Activated CD4-positive, CD25-positive, alpha-beta regulatory T cell treated with anti-CD3 and anti-CD28 coated beads, Interleukin-2, amount 50 U/mL, for 72 hours (primary cell): ENCODE results near the gene FGL2.
"Not testable (repeated sequence)": the region's sequence is repeated elsewhere in the genome, so short reads cannot be mapped to it uniquely, and the experiment has no call there.

ENCODE experiments used
- DNase-seq: peaks from one replicate; pipeline ENCODE4 v3.0.0; 2021

FGL2 gene

GRCh38 chr7:77199013-77199966, at the start of gene FGL2:
Gene FGL2, minus strand, starts transcription at chr7:77199819. Its CDS starts 26 bp downstream, at chr7:77199793.
- no peak for DNase-seq

- DNase-seq, result no peak
These were observed 48.5 kb upstream of the FGL2 start for GRCh38 chr7:77248154-77248553.

- peak; percentile 86 for DNase-seq
These were observed 47.7 kb upstream of the FGL2 start for GRCh38 chr7:77247206-77247850.

- DNase-seq, result no peak
These were observed 46.5 kb upstream of the FGL2 start for GRCh38 chr7:77246026-77246640.

- no peak for DNase-seq
These were observed 45.6 kb upstream of the FGL2 start for GRCh38 chr7:77245015-77245755.

GRCh38 chr7:77244222-77244934, 44.8 kb upstream of the FGL2 start:
- no peak for DNase-seq

- DNase-seq, result no peak
These were observed 42.9 kb upstream of the FGL2 start for GRCh38 chr7:77242554-77242953.

- DNase-seq, result no peak
These were observed 42.4 kb upstream of the FGL2 start for GRCh38 chr7:77242068-77242467.

DNA sequence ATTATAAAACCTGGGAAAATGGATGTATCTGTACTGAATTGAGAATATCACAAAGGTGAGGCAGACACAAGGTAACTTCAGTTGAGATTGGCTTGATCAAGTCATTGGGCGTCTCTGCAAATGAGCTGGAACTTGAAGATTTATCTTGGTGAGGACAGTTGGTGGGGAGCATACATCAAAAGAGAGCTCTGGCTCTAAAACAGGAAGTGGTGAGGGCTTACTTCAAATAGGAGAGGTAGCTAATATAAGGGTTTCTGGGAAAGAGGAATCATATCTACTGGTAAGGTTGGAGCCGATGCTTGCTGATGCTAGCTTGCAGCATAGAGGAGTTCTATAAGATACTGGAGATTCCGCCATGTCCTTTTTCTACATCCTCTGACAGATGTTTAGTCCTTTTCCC, 39.9 kb upstream of the FGL2 start:
- no peak for DNase-seq

- DNase-seq, result no peak
These were observed 39.1 kb upstream of the FGL2 start for GRCh38 chr7:77238703-77239136.

- DNase-seq, result no peak
These were observed 35.7 kb upstream of the FGL2 start for GRCh38 chr7:77235276-77235675.

DNA sequence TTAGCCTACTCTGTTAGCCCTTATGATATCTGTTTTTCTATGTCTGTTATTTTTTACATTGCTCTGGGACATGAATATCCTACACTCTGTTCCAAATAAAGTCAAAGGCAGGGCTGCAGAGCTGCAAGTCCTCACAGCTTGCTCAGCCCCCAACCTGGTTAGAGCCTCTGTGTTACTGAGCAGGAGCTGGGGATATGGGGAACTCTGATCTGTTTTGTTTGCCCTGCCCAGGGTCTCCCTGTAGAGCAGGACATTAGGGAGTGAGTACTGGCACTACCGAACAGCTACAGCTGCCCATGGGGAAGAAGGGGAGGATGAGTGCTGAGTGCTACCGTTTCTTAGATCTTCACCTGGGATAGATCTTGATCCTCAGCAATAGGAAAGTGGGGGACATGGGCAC, 32.8 kb upstream of the FGL2 start:
- DNase-seq, result no peak

DNA sequence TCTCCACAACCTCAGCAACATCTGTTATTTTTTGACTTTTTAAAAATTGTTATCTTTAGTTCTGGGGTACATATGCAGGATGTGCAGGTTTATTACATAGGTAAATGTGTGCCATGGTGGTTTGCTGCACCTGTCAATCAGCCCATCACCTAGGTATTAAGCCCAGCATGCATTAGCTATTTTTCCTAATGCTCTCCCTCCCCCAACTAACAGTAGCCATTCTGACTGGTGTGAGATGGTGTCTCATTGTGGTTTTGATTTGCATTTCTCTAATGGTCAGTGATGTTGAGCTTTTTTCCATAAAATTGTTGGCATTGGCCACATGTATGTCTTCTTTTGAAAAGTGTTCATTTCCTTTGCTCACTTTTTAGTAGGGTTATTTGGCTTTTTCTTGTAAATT, 29.2 kb upstream of the FGL2 start:
- DNase-seq, result not testable (repeated sequence)

GRCh38 chr7:77226357-77226839, 26.8 kb upstream of the FGL2 start:
- no peak for DNase-seq

DNA sequence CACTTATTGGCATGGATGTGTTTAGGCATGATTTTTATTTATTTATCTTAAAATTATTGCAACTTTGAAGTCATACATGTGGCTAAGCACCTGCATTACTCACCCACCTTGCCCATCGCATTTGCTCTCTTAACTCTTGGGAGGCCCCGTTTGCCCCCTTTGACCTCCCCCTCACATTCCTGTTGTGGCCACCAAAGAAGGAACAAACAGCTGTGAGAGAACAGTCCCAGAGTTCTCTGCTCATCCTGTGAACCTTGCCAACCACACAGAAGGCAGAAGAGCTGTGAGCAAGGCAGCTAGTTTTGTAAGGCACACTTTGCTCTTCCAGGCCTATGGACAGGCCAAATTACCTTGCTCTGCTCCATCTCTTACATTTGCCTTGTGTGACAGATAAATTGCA, 23.6 kb upstream of the FGL2 start:
- no peak for DNase-seq

DNA sequence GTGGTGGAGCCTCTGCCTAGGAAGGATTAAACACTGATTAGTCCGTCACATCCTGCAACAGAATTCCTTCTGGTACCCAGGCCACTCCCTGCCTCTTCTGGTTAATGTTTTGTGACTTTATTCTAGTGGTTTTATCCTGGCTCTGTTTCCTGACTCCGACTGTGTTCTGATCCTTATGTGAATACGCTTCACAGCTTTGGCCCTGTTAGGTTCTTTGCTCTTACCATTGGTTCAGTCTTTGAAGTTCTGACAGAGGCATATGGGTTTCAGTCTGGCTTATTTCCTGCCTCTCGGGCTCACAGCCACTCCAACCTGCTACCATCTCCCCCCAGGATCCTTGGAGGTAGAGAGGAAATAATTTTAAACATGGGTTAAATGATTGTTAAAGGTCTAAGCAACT, 23.2 kb upstream of the FGL2 start:
- DNase-seq, result no peak

DNA sequence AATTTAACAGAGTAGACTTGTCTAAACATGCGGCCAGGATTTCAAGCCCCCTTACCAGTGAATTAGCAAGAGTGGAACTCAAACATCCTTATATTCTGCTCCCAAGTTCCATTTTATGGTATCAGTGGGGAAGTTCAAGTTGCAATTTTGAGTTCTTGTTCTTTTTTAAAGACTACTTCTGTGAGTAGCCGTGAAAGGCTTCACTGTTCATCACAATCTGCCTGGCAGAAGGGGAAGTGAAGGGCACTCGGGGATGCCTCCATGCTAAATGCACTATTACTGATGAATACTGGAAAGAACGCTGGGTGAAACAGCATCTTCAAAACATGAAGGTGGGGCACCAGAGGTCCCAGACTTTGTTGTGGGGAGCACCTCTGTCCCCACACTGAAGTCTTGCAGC, 22.4 kb upstream of the FGL2 start:
- no peak for DNase-seq

DNA sequence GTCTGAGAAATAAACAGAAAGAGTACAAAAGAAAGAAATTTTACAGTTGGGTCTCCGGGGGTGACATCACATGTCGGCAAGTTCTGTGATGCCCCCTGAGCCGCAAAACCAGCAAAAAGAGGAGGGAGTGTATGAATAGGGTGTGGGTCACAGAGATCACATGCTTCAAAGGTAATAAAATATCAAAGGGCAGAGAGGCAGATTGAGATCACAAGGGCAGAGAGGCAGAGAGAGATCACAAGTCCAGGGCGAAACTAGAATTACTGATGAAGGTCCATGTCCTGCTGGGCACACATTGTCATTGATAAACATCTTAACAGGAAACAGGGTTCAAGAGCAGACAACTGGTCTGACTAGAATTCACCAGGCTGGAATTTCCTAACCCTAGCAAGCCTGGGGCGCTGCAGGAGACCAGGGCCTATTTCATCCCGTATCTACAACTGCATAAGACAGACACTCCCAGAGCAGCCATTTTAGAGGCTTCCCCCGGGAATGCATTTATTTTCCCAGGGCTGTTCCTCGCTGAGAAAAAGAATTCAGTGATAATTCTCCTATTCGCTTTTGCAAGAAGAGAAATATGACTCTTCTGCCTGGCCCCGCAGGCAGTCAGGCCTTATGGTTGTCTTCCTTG, 20.2 kb upstream of the FGL2 start:
- DNase-seq, result not testable (repeated sequence)

DNA sequence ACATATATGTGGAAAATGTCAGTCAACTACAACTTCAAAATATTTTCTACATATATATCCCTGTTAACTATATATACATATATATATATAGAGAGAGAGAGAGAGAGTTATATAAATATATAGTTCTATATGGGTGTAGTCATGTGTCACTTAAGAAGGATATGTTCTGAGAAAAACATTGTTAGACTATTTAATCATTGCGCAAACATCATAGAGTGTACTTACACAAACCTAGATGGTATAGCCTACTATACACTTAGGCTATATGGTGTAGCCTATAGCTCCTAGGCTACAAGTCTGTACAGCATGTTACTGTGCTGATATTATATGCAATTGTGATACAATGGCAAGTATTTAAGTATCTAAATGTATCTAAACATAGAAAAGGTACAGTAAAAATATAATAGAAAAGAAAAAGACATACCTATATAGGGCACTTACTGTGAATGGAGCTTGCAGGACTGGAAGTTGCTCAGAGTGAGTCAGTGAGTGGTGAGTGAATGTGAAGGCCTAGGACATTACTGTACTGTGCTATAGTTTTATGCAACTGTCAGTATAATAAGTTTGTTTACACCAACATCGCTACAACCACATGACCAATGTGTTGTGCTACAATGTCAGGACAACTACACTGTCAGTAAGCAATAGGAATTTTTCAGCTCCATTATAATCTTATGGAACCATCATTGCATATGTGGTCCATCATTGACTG, 18.0 kb upstream of the FGL2 start:
- DNase-seq, result no peak

DNA sequence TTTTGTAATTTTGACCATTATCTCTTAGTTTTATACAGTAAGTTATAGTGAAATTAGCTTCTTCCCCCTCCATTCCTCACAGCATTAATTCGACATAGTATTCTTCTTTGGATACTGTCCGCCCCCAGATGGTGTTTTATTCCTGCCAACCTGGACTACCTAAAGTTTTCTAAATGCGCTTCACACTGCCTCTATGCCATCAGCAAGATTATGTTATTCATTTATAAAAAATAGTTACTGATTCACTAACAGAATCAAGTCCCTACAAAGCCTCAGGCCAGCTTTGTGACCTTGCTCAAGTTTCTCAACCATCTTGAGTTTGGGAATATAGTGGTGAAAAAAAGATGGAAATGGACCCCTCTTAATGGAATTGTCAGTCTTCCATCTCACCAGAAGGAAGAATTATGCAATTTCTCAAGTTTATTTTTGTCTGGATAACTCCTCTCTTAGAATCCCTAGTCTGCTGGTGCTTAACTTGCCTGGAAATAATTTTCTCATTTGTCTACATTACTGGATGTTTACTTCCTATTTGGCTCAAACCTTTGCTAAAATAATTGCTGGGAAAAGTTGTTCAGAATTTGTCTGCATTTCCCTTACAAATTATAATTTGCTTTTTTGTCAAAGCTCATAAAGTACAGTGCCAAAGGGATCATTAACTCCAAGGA, 16.7 kb upstream of the FGL2 start:
- DNase-seq, result no peak
